Body of pancreas (tissue), 4 donors: ENCODE data around the gene MYL5. TPM values are rescaled to one million over a fixed set of nuclear protein-coding genes. Genes with fewer than 3 reads are reported as not detected.

ENCODE experiments used
- ATAC-seq: fragments of 150-250 bp; one replicate; pipeline ENCODE4 v1.9.1; 2016
- DNase-seq, 4 donors: peaks; one replicate each; pipeline ENCODE4 v3.0.0-alpha.2; 2019
- H3K27ac ChIP-seq, 4 donors: fragments of 200-600 bp; sonication (generic); 1 replicate in 3 of 4; 2 replicates in 1 of 4; pipeline versions ENCODE4 v1.5.1 to v1.6.1; 2016 to 2019; ENCODE audit warnings: mild to moderate bottlenecking in 1 of 4, mixed read lengths in 1 of 4, moderate library complexity in 1 of 4
- H3K27me3 ChIP-seq, 2 donors: fragments of 200-600 bp; sonication (generic); one replicate each; pipeline ENCODE4 v1.6.0; 2016; ENCODE audit warnings: mild to moderate bottlenecking in 1 of 2
- H3K36me3 ChIP-seq, 2 donors: fragments of 200-600 bp; sonication (generic); replicated peaks in 1 of 2; 2 replicates each; pipeline ENCODE4 v1.5.1; 2016; ENCODE audit warnings: low read depth in 2 of 2; ENCODE audit not compliant: insufficient read depth in 1 of 2
- H3K4me1 ChIP-seq: fragments of 200-600 bp; sonication (generic); one replicate; pipeline ENCODE4 v1.6.0; 2016
- H3K4me3 ChIP-seq, 2 donors: fragments of 200-600 bp; sonication (generic); 1 replicate in 1 of 2; 2 replicates in 1 of 2; pipeline ENCODE4 v1.5.1; 2016 to 2019
- H3K9me3 ChIP-seq, 3 donors: fragments of 200-600 bp; sonication (generic); 1 replicate in 2 of 3; 2 replicates in 1 of 3; pipeline ENCODE4 v1.5.1; 2016
- CTCF ChIP-seq, 7 experiments: fragments of 450-650 bp in 4 of 7; fragments of 200-600 bp in 3 of 7; sonication (generic) in 3 of 7; IDR thresholded peaks; one replicate each; pipeline ENCODE4 v1.5.1; 2016 to 2019; ENCODE audit warnings: antibody characterized with exemption in 7 of 7
- POLR2A ChIP-seq, 3 donors: fragments of 450-650 bp; IDR thresholded peaks; one replicate each; pipeline ENCODE4 v1.6.1; 2016; ENCODE audit warnings: antibody characterized with exemption in 3 of 3, mild to moderate bottlenecking in 2 of 3
- WGBS, 2 donors: methylation state at CpG; one replicate each; pipeline ENCODE4 v1.1.5; 2017; 5-methylcytosine and 5-hydroxymethylcytosine counted together
- intact Hi-C: fragments of 100-400 bp; cut with DNase I; formaldehyde crosslinking; loops from one replicate; pipeline ENCODE4 v1.15.1; 2023
- total RNA-seq, 2 donors: library from RNA; depleted of rRNA; stranded (reverse); fragments of >200 nt; gene quantifications; one replicate each; pipeline ENCODE4 v1.1.0, GENCODE V29; 2016

Gene MYL5
- total RNA-seq, 2 donors from 2014 or later = 3.0 to 6.0 TPM

GRCh38 chr4:627347-628125 lies 46.8 kb upstream of the MYL5 start:
- TF ChIP-seq CTCF (IDR thresholded peaks at IDR 0.05) (no peak), POLR2A (IDR thresholded peaks at IDR 0.05) (no peak)
- Histone ChIP-seq H3K27me3 (no peaks in the 10 kb centered on the region), H3K4me3 (no peak overlapping the region), H3K36me3 (no peaks in the 10 kb centered on the region), H3K4me1 (no peaks in the 10 kb centered on the region), H3K9me3 (no peaks in the 10 kb centered on the region), H3K27ac (no peak overlapping the region)
- DNase-seq = no peak
- 61 to 65% methylated on average over 14 of the region's 15 CpGs for WGBS, 2 donors
- intact Hi-C loops = no loop called here
- ATAC-seq = no peak

- 80 to 100% methylated on average over 1 to 16 of the region's 17 CpGs for WGBS, 2 donors
- intact Hi-C loops = no loop called here
- DNase-seq = no peak
Observed at GRCh38 chr4:628311-628741, 46.0 kb upstream of the MYL5 start.

GRCh38 chr4:628821-629635 lies 45.3 kb upstream of the MYL5 start:
- WGBS, 2 donors = 79% methylated on average over 21 of the region's 27 CpGs; no CpG with 5 or more reads in 1 of the 2 donors
- Histone ChIP-seq H3K27me3 (no peaks in the 10 kb centered on the region), H3K4me1 (no peaks in the 10 kb centered on the region), H3K36me3 (no peaks in the 10 kb centered on the region), H3K27ac (no peak overlapping the region), H3K4me3 (no peak overlapping the region), H3K9me3 (no peaks in the 10 kb centered on the region)
- TF ChIP-seq CTCF (IDR thresholded peaks at IDR 0.05) (no peak), POLR2A (IDR thresholded peaks at IDR 0.05) (no peak)
- DNase-seq = no peak
- no peak for ATAC-seq
- intact Hi-C loops = no loop called here

More at GRCh38 chr4:628311-628741, 46.0 kb upstream of the MYL5 start:
- H3K36me3 ChIP-seq = no peaks in the 10 kb centered on the region
- H3K4me1 ChIP-seq = no peaks in the 10 kb centered on the region
- H3K27ac ChIP-seq = no peak overlapping the region
- no peak for ATAC-seq
- no peaks in the 10 kb centered on the region for H3K9me3 ChIP-seq
- no peak overlapping the region for H3K4me3 ChIP-seq
- no peaks in the 10 kb centered on the region for H3K27me3 ChIP-seq
- TF ChIP-seq POLR2A (IDR thresholded peaks at IDR 0.05) (no peak), CTCF (IDR thresholded peaks at IDR 0.05) (no peak)

GRCh38 chr4:629636-629914 lies 44.8 kb upstream of the MYL5 start:
- H3K27me3 ChIP-seq = no peaks in the 10 kb centered on the region
- WGBS, 2 donors = 67 to 70% methylated on average over 8 of the region's 9 CpGs
- ATAC-seq (no peak), DNase-seq (no peak)
- no peak overlapping the region for H3K27ac ChIP-seq
- no peak overlapping the region for H3K4me3 ChIP-seq
- no peaks in the 10 kb centered on the region for H3K4me1 ChIP-seq
- H3K36me3 ChIP-seq = no peaks in the 10 kb centered on the region
- intact Hi-C loops = no loop called here
- H3K9me3 ChIP-seq = no peaks in the 10 kb centered on the region
- no peak for TF ChIP-seq CTCF (IDR thresholded peaks at IDR 0.05)
- TF ChIP-seq POLR2A (IDR thresholded peaks at IDR 0.05) = no peak
